Sigmoid colon (tissue), 4 donors: ENCODE measurements around the gene ARMH3.

ENCODE experiments used
- EP300 ChIP-seq, 4 donors: sonication (generic); formaldehyde crosslinking; IDR thresholded peaks; one replicate each; pipeline ENCODE4 v1.6.1; 2017; ENCODE audit warnings: antibody characterized with exemption in 4 of 4
- POLR2A ChIP-seq, 2 donors: fragments of 450-650 bp; IDR thresholded peaks; one replicate each; pipeline ENCODE4 v1.6.1; 2016; ENCODE audit warnings: antibody characterized with exemption in 2 of 2, mild to moderate bottlenecking in 2 of 2, moderate library complexity in 2 of 2
- POLR2AphosphoS5 ChIP-seq, 4 donors: sonication (generic); formaldehyde crosslinking; IDR thresholded peaks; one replicate each; pipeline ENCODE4 v1.6.1; 2017; ENCODE audit warnings: antibody characterized with exemption in 4 of 4
- TF ChIP-seq, protein P1 (sequence below), 4 experiments: fragments of 450-650 bp in 3 of 4; fragments of 200-600 bp in 1 of 4; IDR thresholded peaks; one replicate each; pipeline ENCODE4 v1.5.1; 2016 to 2019; ENCODE audit warnings: antibody characterized with exemption in 4 of 4, mild to moderate bottlenecking in 3 of 4, moderate library complexity in 2 of 4

DNA sequence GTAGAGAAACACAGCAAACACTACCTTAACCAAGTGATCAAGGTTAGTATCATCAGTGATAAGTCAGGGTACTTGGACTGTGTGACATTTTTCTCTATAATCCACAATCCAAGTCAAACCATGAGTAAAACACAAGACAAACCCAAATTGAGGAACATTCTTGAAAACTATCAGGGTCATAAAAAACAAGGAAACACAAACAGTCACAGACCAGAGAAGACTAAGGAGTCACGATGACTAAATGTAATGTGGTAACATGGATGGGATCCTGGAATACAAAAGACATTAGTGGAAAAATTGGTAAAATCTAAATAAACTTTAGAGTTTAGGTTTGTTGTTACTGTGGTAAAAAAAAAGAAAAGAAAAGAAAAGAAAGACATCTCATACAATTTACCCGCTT lies 103.8 kb downstream of the ARMH3 start:
- TF ChIP-seq, protein P1, sequence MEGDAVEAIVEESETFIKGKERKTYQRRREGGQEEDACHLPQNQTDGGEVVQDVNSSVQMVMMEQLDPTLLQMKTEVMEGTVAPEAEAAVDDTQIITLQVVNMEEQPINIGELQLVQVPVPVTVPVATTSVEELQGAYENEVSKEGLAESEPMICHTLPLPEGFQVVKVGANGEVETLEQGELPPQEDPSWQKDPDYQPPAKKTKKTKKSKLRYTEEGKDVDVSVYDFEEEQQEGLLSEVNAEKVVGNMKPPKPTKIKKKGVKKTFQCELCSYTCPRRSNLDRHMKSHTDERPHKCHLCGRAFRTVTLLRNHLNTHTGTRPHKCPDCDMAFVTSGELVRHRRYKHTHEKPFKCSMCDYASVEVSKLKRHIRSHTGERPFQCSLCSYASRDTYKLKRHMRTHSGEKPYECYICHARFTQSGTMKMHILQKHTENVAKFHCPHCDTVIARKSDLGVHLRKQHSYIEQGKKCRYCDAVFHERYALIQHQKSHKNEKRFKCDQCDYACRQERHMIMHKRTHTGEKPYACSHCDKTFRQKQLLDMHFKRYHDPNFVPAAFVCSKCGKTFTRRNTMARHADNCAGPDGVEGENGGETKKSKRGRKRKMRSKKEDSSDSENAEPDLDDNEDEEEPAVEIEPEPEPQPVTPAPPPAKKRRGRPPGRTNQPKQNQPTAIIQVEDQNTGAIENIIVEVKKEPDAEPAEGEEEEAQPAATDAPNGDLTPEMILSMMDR (IDR thresholded peaks at IDR 0.05), result no peak
- no peak for TF ChIP-seq POLR2A (IDR thresholded peaks at IDR 0.05)
- TF ChIP-seq EP300 (IDR thresholded peaks at IDR 0.05), result no peak
- no peak for TF ChIP-seq POLR2AphosphoS5 (IDR thresholded peaks at IDR 0.05)
